Pulmonary artery endothelial cell (primary cell): ENCODE measurements around the gene NAA40. TPM values are rescaled to one million over a fixed set of nuclear protein-coding genes. Genes with fewer than 3 reads are reported as not detected.

ENCODE experiments used
- DNase-seq: peaks from one replicate; pipeline ENCODE4 v3.0.0-alpha.2; 2011; ENCODE audit warnings: low read depth, low spot score
- total RNA-seq: library from RNA; depleted of rRNA; stranded (reverse); fragments of >200 nt; gene quantifications from 2 replicates; pipeline ENCODE4 v1.2.3, GENCODE V29; 2014

The NAA40 gene
- total RNA-seq, result 12.1 and 12.6 TPM in 2 replicates

DNA sequence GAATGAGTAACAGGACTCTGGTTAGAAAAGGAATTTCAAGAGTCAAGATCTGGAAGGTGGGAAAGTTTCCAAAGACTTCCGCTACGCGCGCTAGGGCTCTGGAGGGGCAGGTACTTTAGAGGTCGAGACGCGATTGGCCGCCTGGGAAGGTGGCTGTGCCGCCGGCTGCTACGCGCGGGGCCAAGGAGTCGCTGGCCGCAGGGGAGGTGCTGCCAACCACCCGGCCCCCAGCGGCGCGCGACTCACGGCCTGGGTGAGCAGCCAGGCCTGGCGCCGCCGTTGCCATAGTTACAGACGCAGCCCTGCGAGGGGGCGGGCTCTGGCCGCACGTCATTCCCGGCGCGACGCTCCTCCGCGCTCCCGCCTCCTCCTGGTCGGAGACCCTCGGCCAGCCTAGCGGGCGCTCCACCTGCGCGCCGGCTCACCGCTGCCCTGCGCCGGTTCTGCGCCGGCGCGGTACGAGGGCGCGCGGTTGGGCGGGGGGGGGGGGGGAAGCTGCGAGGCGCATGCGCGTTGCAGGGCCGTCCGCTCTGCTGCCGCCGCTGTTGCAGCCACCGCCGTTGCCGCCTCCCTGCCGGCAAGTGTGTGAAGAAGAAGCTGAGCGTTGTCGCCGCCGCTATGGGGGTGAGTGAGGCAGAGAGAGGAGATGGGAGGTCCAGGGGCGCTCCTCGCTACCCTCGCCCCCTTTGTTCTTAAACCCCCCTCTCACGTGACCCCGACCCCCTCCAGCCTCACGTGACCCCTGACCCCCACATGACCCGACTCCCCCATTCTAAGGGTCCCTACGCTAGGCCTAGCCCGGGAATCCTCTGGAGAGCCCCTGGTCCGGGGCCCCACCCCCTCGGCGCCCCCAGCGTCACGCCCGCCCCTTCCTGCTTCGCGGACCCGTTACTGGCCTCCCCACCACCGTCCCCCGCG lies at the start of gene NAA40:
Gene NAA40, plus strand, starts transcription at position 524 of the 918 bp plus-strand sequence. Its CDS starts 95 bp downstream, at position 619.
- DNase-seq, result peak; percentile 80

DNA sequence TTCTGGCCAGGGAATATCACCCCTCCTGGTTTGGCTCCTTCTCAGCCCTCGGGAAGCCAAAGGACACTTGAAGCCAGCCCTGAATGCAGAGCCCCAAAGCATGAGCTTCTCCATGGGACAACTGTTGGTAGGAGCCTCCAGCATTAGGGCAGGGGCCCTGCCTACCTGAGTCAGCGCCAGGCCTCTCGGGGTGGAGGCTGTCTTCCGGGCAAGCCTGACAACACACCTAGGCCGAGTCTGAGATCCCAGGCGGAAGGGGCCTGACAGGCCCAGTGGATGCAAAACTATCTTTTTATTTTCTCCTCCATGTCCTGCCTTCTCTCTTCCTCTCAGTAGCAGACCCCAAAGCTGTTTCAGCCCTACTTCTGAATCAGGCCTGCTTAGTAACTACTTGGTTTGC lies 49.5 kb upstream of the NAA40 start:
- DNase-seq, result no peak

DNA sequence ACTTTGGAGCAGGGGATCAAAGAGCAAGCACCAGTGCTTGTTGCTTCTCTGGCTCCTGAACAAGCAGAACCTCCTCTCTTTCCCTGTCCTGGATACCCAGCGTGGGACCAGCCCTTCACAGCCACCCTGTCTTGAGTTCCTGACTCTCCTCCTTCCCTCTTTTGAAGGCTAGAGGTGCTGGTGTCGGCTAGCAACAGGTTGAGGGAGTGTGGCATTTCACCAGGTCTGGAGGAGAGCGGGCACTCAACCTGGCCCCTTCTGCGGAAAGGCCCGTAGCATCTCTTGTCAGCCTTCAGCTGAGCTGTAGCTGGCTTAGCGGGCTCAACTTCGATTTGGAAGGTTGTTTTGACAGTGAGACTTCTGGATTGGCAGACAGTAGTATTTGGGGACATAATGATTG lies 48.4 kb upstream of the NAA40 start:
- no peak for DNase-seq

DNA sequence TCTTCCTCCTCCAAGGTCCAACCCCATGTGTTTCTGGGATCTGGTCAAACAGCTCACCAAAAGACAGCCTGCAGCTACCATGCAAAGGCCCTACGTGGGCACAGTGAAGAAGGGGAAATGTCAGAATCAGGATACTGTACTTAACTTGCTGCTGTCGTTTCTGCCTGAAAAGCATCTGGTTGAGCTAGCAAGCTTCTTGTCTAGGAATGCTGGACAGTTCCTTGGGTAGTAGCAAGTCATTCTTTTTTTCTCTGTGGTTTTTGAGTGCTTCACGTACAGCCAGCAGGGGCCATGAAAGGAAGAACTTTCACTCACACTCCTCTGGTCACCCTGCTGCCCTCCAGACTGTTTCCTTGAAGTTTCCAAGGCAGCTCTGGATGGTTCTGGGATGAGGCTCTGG lies 46.6 kb upstream of the NAA40 start:
- no peak for DNase-seq

DNA sequence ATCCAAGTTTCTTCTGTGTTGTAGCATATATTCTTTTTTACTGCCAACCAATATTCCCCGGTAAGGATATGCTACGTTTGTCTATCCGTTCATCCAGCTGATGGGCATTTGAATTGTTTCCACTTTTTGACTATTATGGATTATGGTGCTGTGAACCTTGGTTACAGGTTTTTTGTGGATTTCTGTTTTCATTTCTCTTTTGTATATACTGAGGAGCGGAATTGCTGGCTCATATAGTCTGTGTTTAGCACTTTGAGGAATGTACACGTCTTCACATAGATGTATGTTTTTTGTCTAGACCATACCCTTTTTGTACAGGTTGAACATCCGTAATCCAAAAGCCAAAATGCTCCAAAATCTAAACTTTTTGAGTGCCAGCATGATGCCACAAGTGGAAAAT lies 45.4 kb upstream of the NAA40 start:
- DNase-seq, result no peak

DNA sequence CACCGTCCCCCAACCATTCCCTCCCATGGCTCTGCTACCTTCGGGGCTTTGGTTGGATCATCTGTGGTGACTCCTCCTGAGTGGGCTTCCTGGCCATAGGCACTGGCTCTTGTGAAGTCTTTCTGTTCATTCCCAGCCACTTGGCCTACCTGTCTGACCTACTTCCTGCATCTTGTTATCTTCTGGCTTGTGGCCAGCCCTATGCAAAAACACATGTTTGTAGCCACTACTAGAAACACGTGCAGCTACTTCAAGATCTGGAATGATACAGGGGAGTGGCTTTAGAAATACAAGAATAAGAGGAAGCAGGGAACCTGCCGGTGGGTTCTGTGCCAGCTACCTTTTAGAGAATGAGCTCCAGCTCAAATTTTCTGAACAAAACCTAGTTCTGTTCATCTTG lies 42.7 kb upstream of the NAA40 start:
- DNase-seq, result no peak

DNA sequence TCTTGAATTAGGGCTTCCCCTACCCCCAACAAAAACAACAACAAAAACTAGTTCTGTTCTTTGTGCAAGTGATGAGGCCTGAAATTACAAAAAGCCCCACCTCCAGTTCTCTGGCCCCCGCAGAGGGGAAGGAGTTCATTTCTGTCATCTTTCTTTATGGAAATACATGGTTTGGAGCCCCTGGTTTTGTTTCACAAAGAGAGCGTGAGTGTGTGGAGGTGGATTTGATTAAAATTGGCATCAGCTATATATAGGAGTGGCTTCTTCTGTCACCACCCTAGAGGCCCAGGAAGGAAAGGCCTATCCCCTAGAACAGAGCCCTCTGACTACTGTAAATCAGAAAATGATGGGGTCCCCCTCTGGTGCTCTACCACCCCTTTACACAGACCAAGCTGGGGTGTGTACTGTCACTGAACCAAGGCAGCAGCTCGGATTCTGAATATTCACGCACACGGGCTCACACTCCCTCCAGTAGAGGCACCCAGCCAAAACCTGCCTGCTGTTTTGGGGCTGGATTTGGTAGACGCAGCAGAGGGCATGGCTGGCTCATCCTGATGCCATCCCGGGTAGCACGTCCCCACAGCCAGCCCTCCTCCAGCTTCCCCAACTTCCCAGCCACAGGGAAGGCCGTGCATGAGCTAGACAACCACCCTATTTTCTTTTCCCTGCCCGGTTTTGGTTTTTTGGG lies 41.2 kb upstream of the NAA40 start:
- DNase-seq, result no peak

DNA sequence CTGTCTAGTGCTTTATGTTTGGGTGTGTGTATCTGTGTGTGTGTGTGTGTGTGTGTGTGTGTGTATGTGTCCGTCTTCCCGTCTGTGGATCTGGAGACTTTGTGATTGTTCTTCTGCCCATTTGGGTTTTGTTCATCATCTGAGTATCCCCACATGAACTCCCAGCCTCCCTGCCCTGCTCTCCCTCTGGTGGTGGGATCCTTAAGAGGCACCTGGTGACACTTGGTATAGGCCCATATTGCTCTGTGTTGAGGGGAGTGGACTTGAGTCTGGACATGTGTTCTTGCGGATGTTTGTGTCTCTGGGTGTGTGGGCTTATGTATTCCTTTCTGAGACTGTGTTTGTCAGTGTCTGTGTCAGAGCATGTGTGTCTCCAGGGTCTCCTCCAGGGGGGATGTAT lies 37.1 kb upstream of the NAA40 start:
- DNase-seq, result no peak

DNA sequence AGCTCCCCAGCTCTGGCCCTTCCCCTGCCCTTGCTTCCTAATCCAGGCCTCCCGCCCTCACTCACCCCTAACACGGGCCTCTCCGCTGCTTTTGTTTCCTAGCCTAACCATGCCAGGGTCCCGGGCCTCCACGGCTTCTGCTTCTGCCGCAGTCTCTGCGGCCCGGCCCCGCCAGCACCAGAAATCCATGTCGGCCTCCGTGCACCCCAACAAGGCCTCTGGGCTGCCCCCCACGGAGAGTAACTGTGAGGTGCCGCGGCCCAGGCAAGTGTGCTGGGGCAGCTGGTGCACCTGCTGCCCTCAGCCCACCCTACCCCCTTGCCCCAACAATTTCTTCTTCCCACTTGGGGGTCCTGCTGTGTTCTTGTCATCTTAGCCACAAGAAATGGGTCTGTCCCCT lies 34.9 kb upstream of the NAA40 start:
- DNase-seq, result no peak

DNA sequence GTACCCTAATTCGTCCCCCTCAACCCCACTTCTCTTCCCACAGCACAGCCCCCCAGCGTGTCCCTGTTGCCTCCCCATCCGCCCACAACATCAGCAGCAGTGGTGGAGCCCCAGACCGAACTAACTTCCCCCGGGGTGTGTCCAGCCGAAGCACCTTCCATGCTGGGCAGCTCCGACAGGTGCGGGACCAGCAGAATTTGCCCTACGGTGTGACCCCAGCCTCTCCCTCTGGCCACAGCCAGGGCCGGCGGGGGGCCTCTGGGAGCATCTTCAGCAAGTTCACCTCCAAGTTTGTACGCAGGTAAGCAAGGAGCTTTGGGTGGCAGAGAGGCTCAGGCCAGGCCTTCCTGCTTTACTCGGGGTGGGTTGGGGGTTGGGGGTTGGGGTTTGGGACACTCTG lies 34.1 kb upstream of the NAA40 start:
- no peak for DNase-seq

DNA sequence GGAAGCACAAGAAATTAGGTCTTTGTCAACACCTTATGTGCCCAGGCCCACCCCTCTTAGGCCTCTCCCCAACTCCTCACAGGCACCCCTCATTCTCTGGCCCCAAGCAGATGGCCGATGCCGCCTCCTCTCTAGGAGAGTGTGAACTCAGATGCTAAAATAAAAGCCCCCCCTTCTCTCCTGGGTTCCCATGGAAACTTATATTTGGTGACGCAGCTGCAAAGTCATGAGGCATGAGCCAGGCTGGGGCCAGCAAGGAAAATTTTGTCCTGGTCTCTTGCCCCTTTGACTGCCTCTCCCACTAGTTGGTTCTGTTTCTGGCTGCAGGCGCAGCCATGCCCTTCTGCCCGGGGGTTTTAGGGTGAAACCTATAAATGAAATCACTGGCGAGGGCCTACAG lies 33.6 kb upstream of the NAA40 start:
- DNase-seq, result no peak

DNA sequence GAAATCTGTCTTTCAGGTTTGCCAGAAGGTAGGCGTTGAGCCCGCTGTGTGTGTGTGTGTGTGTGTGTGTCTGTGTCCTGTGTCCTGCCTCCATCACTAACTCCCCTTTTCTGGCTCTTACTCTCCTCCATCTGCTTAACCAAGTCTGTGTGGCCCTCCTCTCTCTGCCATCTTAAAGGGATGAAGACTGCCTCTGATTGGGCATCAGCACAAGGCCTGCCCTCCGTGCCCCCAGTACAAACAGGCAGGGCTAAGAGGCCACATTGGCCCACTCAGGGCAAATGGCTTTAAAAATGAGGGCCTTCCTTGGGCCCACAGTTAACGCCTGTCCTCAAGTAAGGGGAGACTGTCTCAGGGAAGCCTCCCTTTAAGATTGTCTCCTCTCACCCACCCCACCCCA lies 32.7 kb upstream of the NAA40 start:
- DNase-seq, result no peak

DNA sequence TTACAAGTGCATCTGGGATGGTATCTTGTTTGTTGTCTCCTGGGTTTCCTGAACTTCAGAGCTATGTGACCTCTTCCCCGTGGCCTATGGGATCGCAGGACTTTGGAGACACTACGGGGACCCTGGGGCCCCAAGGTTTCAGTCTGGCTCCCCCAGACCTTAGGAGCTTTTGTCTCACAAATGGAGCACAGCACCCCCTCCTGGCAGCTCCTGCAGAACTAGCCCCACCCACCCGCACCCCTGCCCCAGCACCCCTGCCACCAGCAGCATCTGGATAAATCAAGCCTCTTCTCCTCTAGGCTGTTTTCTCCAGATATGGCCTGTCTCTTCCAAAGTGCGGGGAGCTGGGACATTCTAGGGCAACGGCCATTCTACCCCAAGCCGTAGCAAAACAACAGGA lies 32.2 kb upstream of the NAA40 start:
- no peak for DNase-seq

DNA sequence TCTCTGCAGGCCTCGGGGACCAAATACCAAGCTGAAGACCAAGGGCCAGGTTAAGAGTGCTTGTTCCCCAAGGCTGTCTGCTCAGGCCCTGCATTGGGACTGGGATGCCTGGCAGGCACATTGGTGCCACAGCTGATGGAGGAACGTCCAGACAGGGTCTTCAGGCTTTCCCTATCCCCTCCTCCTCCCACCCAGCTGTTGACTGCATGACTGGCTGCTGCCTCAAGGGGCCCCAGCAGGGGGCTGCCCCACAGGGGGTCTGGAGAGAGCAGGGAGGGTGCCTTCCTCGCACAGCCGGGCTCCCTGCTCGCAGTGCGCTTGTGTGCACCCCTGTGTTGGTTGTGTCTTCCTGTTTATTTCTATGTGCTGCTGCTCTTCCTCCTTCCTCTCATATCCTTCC lies 31.7 kb upstream of the NAA40 start:
- DNase-seq, result no peak

DNA sequence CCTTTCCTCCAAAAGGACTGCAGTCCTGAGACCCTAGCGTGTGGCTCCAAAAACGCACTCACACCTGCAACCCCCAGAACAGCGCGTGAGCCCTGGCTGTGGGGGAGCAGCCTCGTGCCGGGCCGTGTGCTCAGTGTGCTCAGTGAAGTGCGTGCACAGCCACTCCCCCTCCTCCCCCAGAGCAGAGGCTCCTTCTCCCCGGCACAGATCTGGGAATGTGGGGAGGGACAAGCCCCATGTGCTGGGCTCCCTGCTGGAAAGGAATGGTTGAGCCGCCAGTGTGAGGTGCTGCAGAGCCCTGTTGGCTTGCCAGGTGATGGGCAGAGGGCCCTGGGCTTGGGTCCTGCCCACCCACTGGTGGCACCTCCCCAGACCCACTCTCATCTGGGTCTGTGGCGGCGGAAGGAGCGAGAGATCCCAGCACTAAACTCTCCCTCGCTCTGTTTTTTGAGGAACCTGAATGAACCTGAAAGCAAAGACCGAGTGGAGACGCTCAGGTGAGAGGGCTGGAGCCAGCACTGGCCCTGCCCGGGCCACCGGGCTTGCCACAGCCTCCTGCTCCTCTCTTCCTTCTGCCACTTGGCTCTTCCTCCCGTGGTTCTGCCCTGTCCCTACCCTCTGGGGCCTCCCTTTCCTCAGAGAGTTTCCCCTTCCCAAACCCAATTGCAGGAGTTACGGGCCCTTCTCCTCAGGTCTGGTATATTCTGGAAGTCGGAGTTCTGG lies 30.8 kb upstream of the NAA40 start:
- no peak for DNase-seq

DNA sequence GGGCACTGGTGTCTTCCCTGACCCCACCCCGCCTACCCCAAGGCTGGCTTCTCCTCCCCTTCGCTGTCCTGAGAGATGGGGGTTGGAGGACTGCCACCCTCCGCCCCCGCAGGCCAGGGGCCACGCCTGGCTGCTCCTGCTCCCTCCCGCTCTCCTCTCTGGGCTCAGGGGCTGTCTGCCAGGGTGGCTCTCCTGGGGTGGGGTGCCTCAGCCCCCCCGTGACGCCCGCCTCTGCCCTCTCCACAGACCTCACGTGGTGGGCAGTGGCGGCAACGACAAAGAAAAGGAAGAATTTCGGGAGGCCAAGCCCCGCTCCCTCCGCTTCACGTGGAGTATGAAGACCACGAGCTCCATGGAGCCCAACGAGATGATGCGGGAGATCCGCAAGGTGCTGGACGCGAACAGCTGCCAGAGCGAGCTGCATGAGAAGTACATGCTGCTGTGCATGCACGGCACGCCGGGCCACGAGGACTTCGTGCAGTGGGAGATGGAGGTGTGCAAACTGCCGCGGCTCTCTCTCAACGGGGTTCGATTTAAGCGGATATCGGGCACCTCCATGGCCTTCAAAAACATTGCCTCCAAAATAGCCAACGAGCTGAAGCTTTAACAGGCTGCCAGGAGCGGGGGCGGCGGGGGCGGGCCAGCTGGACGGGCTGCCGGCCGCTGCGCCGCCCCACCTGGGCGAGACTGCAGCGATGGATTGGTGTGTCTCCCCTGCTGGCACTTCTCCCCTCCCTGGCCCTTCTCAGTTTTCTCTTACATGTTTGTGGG lies 30.0 kb upstream of the NAA40 start:
- no peak for DNase-seq

DNA sequence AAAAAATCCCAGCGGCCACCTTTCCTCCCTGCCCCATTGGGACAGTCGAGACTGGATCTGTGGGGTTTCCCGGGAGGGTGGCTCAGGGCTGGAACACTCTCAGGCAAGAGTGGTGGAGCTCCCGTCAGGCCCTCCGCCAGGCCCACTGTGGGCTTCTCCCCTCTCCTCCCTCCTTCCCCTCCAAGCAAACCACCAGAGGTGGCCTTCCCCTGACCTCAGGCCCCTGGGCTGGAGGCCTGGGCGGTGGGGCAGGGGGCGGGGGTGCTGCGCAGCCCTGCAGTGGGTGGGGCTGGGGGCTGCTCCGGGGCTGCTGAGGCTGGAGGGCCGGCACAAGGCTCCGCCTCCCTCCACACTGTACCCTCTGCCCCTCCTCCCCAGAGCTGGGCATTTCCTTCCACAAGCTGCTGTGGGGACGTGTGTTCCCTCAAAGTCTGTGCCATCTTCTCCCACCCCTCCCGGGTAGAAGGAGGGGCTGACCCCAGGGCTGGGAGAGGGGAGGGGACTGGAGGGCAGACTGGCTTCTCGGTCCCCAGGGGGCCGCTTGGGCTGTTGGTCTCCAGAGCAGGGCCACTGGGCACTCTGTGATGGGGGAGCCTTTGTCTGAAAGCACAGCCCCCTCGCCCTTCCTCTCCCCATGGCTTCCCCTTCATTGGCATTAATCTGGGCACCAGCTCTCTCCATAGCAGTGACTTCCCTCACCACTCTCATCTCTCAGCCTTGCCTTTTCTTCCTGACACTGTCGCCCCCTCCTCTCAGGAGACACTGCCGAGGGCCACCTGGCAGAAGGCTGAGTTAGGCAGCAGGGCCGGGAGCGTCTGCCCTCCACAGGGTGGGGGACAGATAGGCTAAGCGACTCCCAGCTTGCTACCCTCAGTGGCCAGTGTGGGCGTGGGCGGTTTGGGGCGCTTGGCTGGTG lies 29.0 kb upstream of the NAA40 start:
- DNase-seq, result no peak

DNA sequence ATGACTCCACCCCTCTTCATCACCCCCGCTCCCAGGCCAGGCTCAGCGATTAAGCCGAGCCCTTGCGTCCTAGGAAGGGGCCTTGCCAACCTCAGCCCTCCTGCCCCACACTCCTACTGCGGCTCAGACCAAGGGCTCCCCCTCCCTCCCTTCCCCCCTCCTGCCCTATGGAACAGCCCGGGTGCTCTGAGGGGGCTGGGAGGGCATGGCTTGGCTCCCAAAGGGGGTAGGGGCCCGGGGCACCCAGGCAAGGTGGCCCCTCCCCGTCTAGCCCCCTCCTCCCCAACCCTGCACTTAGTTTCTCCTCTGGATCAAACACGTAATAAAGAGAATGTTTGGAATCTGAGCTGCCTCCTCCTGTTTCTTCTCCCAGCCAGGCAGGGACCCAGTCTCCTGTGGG lies 28.1 kb upstream of the NAA40 start:
- no peak for DNase-seq

DNA sequence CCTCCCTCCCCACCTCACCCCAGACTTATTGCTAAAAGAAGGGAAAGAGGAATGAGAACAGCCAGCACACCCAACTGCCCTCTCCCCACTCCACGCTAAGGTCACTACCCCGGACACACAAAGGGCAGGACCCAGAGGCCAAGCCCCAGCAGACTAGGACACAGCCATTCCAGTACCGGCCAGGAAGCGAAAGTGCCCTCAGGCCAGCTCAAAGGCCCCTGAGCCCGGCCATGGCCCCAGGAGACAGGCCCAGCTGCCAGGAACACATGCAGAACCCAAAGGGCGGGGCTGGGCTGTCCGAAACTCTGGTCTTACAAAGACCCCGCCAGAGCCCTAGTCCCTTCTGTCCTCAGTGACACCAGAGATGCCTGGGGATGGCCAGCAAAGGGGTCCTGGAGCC lies 27.4 kb upstream of the NAA40 start:
- no peak for DNase-seq

DNA sequence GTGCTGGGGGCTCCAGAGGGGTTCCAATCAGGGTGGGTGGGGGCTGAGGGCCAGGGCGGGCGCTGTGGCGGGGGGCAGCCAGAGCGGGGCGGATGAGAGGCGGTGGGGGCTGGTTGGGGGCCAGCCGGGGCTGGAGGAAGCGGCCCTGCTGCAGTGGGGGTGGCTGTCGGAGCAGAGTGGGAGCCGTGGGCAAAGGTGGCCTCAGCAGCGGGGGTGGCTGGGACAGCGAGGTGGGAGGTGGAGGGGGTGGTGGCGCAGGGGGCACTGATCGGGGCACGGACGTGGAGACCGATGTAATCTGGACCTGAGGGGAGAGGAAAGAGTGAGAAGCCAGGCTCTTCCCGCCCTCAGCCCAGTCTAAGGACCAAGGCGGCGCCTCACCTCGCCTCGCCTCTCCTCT lies 26.9 kb upstream of the NAA40 start:
- DNase-seq, result no peak
